Mucosa of descending colon (tissue), 3 donors: Measurements from ENCODE around the gene CLEC2D. TPM values are rescaled to one million over a fixed set of nuclear protein-coding genes. Genes with fewer than 3 reads are reported as not detected.
"Not testable (repeated sequence)": the region's sequence is repeated elsewhere in the genome, so short reads cannot be mapped to it uniquely, and the experiment has no call there.

ENCODE experiments used
- ATAC-seq: fragments of 200-7000 bp; cut with Tn5 transposase; one replicate; pipeline ENCODE4 v1.9.1; 2020; ENCODE audit warnings: mild to moderate bottlenecking, moderate library complexity
- DNase-seq, 3 donors: peaks; one replicate each; pipeline ENCODE4 v3.0.0-alpha.2; 2020
- H3K36me3 ChIP-seq: fragments of 200-600 bp; one replicate; pipeline ENCODE4 v1.8.0; 2021; ENCODE audit warnings: low read depth, mild to moderate bottlenecking
- H3K4me1 ChIP-seq: fragments of 200-600 bp; one replicate; pipeline ENCODE4 v1.8.0; 2021; ENCODE audit warnings: low read depth, mild to moderate bottlenecking
- H3K4me3 ChIP-seq: fragments of 200-600 bp; one replicate; pipeline ENCODE4 v1.8.0; 2021; ENCODE audit warnings: mild to moderate bottlenecking
- H3K9me3 ChIP-seq: fragments of 200-600 bp; one replicate; pipeline ENCODE4 v1.8.0; 2021; ENCODE audit warnings: mild to moderate bottlenecking
- intact Hi-C, 2 donors: fragments of 100-400 bp; cut with DNase I in 1 of 2; cut with micrococcal nuclease in 1 of 2; formaldehyde crosslinking; loops; one replicate each; pipeline versions ENCODE4 v1.11.0 to v1.11.1; 2022; cut with DNase I, micrococcal nuclease
- total RNA-seq, 3 donors: library from RNA; stranded (reverse); fragmentation: NEBNext Ultra II Directional in 2 of 3; extraction: Animal tissue kit (Norgen Biotek cat#: 25700) in 2 of 3; gene quantifications; one replicate each; pipeline versions ENCODE4 v1.2.1 to v1.2.4, GENCODE V29; 2021 to 2023
- TF ChIP-seq, protein P1 (sequence below): fragments of 200-600 bp; IDR thresholded peaks from one replicate; pipeline ENCODE4 v1.8.0; 2022; ENCODE audit warnings: antibody characterized with exemption, mild to moderate bottlenecking
- donor health status: DM: no; HTN: no; CAD: no; lungs with moderate emphysema.
- donor health status: DM: no; HTN: no; CAD: no.
- donor health status: DM: no; HTN: yes; CAD: no.

The CLEC2D gene
- total RNA-seq, 3 donors from 2014 or later, result 7.1 to 10.1 (median 7.2) TPM

DNA sequence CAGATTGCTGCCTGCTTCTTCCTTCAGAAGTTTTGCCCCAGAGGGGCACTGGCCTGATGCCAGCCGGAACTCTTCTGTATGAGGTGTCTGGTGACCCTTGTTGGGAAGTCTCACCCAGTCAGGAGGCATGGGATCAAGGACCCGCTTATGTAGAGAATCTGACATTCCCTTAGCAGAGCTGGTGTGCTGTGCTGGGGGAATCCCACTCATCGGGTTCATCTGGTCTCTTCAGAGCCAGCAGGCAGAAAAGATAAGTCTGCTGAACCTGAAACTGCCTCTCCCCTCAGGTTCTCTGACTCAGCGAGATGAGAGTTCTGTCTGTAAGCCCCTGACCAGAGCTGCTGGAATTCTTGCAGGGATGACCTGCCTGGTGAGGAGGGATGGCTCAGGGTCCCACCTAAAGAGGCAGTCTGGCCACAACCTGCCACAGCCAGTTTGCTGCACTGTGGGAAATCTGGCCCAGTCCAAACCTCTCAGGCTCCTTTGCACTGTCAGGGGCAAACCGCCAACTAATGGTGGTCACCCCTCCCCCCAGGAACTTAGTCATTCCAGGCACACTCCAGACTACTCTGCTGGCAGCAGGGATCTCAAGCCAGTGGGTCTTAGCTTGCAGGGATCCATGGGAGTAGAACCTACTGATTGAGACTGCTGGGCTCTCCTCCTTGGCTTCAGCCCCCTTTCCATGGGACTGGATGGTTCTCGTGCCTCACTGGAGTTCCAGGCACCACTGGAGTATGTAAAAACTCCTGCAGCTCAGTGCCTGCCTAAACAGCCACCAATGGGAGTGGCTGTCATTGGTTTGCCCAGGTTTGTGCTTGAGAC lies 4.1 kb downstream of the CLEC2D start:
- TF ChIP-seq, protein P1, sequence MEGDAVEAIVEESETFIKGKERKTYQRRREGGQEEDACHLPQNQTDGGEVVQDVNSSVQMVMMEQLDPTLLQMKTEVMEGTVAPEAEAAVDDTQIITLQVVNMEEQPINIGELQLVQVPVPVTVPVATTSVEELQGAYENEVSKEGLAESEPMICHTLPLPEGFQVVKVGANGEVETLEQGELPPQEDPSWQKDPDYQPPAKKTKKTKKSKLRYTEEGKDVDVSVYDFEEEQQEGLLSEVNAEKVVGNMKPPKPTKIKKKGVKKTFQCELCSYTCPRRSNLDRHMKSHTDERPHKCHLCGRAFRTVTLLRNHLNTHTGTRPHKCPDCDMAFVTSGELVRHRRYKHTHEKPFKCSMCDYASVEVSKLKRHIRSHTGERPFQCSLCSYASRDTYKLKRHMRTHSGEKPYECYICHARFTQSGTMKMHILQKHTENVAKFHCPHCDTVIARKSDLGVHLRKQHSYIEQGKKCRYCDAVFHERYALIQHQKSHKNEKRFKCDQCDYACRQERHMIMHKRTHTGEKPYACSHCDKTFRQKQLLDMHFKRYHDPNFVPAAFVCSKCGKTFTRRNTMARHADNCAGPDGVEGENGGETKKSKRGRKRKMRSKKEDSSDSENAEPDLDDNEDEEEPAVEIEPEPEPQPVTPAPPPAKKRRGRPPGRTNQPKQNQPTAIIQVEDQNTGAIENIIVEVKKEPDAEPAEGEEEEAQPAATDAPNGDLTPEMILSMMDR, result no peak
- no peaks in the 10 kb centered on the region for H3K36me3 ChIP-seq
- no peaks in the 10 kb centered on the region for H3K9me3 ChIP-seq
- no peaks in the 10 kb centered on the region for H3K4me1 ChIP-seq
- DNase-seq, result peak; percentile 52 to 61 (median 55)
- no peak overlapping the region for H3K4me3 ChIP-seq
- intact Hi-C loops, result no loop called here
- peak; percentile 54 for ATAC-seq

DNA sequence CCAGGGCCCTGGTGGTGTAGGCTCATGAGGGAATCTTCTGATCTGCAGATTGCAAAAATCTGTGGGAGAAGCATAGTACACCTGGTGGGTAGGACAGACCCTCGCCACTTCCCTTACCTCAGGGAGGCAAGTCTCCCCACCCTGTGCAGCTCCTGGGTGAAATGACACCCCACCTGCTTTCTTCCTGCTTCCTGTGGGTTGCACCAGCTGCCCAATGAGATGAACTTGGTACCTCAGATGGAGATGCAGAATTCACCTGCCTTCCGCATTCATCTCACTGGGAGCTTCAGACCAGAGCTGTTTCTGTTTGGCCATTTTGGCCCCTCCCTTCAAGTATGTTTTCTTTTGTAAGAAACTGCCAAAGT lies 4.7 kb downstream of the CLEC2D start:
- ATAC-seq, result peak; percentile 68
- Histone ChIP-seq H3K4me1 (no peaks in the 10 kb centered on the region), H3K36me3 (no peaks in the 10 kb centered on the region), H3K9me3 (no peaks in the 10 kb centered on the region), H3K4me3 (no peak overlapping the region)
- TF ChIP-seq, protein P1, result no peak
- intact Hi-C loops, result no loop called here
- DNase-seq, result peak; percentile 31 to 61 (median 35)

GRCh38 chr12:9682508-9682907 lies 13.0 kb downstream of the CLEC2D start:
- H3K36me3 ChIP-seq, DNase-seq, ATAC-seq, H3K4me1 ChIP-seq, H3K9me3 ChIP-seq, H3K4me3 ChIP-seq, intact Hi-C loops: not testable (repeated sequence)

DNA sequence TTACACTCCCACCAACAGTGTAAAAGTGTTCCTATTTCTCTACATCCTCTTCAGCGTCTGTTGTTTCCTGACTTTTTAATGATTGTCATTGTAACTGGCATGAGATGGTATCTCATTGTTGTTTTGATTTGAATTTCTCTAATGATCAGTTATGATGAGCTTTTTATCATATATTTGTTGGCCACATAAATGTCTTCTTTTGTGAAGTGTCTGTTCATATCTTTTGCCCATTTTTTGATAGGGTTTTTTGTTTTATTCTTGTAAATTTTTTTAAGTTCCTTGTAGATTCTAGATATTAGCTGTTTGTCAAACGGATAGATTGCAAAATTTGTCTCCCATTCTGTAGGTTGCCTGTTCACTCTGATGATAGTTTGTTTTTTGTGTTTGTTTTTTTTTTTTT lies 13.4 kb downstream of the CLEC2D start:
- not testable (repeated sequence) for ATAC-seq, H3K36me3 ChIP-seq

GRCh38 chr12:9685366-9685765 lies 15.9 kb downstream of the CLEC2D start:
- H3K9me3 ChIP-seq, ATAC-seq, DNase-seq, H3K4me3 ChIP-seq, intact Hi-C loops, H3K36me3 ChIP-seq, H3K4me1 ChIP-seq: not testable (repeated sequence)

More for the DNA sequence above, 13.4 kb downstream of the CLEC2D start:
- H3K4me3 ChIP-seq, H3K4me1 ChIP-seq, H3K9me3 ChIP-seq, DNase-seq, intact Hi-C loops: not testable (repeated sequence)

DNA sequence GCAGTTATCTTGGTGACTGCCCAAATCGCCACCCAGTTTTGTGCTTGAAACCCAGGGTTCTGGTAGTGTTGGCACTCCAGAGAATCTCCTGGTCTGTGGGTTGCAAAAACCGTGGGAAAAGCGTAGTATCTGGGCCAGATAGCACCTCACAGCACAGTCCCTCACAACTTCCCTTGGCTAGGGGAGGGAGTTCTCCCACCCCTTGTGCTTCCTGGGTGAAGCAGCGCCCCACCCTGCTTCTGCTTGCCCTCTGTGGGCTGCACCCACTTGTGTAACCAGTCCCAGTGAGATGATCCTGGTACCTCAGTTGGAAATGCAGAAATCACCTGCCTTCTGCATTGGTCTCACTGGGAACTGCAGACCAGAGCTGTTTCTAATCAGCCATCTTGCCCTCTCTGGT lies 16.4 kb downstream of the CLEC2D start:
- Histone ChIP-seq H3K36me3 (no peaks in the 10 kb centered on the region), H3K4me1 (no peaks in the 10 kb centered on the region), H3K4me3 (no peak overlapping the region), H3K9me3 (no peaks in the 10 kb centered on the region)
- ATAC-seq (no peak), DNase-seq (no peak)
- intact Hi-C loops, result no loop called here
- TF ChIP-seq, protein P1, result no peak

DNA sequence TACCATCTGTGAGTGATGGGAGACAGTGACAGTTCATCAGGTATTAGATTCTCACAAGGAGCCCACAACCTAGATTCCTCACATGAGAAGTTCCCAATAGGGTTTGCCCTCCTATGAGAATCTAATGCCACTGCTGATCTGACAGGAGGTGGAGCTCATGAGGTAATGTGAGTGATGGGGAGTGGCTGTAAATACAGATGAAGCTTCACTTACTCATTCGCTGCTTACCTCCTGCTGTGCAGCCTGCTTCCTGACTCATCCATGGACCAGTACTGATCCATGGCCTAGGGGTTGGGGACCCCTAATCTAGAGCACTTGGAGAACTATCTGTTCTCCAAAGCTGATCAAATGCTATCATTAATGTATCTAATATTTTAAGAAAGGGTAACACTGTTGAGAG lies 17.7 kb downstream of the CLEC2D start:
- intact Hi-C loops, result no loop called here
- H3K4me1 ChIP-seq, result no peaks in the 10 kb centered on the region
- no peak for ATAC-seq
- no peak overlapping the region for H3K4me3 ChIP-seq
- H3K9me3 ChIP-seq, result no peaks in the 10 kb centered on the region
- no peaks in the 10 kb centered on the region for H3K36me3 ChIP-seq
- TF ChIP-seq, protein P1, result no peak
- no peak for DNase-seq
